Measurements from ENCODE around the gene ICOS. TPM values are rescaled to one million over a fixed set of nuclear protein-coding genes. Genes with fewer than 3 reads are reported as not detected.
"Not testable (repeated sequence)": the region's sequence is repeated elsewhere in the genome, so short reads cannot be mapped to it uniquely, and the experiment has no call there.

ICOS gene
- total RNA-seq, 4 donors from 2014 or later = 0.48 to 0.85 (median 0.76) TPM; not detected in 1

DNA sequence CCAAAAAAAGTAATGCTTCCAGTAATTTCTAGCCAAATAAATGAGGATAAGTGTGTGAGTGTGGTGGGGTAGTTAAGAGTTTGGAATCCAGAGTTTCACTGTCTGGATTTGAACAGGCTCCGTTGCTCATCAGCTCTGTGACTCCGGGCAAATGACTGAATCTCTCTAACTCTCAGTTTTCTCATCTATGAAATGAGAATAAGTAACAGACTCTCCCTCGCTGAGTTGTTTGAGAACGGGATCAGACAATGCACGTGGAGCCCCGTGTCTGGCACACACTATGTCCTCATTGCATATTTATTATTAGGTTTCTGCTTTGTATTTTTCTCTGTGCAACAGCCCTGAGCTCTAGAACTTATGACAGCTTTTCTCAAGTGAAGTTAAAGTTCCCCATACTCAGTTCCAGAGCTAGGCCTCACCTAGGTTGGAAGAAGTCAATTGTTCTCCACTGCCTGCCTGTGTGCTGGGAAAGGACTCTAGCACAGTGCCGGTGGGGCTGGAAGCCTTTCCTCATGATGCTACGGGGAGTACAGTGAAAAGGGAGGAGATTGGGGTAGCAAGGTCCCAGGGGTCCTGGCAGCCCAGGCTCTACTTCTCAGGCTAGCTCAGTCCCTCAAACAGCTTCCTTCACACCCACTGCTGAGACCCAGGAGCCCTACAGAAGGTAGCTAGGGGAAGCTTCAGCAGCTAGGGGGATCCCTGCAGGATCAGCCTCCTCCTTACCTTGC, 1.7 kb upstream of the ICOS start:
- Histone ChIP-seq H3K4me1 (peaks cover 0 to 14% (median 4%) of the 10 kb centered on the region in 3 donors), H3K4me3 (no peak overlapping the region), H3K27ac (peak overlapping the region in 1 of 4 donors; percentile 22), H3K27me3 (no peaks in the 10 kb centered on the region), H3K36me3 (no peaks in the 10 kb centered on the region), H3K9me3 (no peaks in the 10 kb centered on the region)
- no peak for DNase-seq
- TF ChIP-seq CTCF (IDR thresholded peaks at IDR 0.05) = no peak
- TF ChIP-seq POLR2A (IDR thresholded peaks at IDR 0.05) = no peak
- WGBS, 2 donors = 68 to 78% methylated on average over 6 to 7 of the region's 8 CpGs
- intact Hi-C loops (cut with DNase I) = no loop called here

- H3K4me3 ChIP-seq = no peak overlapping the region
- intact Hi-C loops (cut with DNase I) = no loop called here
- WGBS, 2 donors = 63 to 92% methylated on average over 1 to 4 of the region's 4 CpGs
- DNase-seq = no peak
- H3K36me3 ChIP-seq = no peaks in the 10 kb centered on the region
- H3K27me3 ChIP-seq = no peaks in the 10 kb centered on the region
- TF ChIP-seq POLR2A (IDR thresholded peaks at IDR 0.05) = no peak
- TF ChIP-seq CTCF (IDR thresholded peaks at IDR 0.05) = no peak
- no peak overlapping the region for H3K27ac ChIP-seq
- peaks cover 0 to 14% (median 4%) of the 10 kb centered on the region in 3 donors for H3K4me1 ChIP-seq
- no peaks in the 10 kb centered on the region for H3K9me3 ChIP-seq
Measured at GRCh38 chr2:203935568-203935967, 995 bp upstream of the ICOS start.

GRCh38 chr2:203936949-203937348, 386 bp downstream of the ICOS start:
- WGBS, 2 donors = 74 to 87% methylated on average over 1 of the region's 1 CpG
- Histone ChIP-seq H3K4me3 (peak overlapping the region in 2 of 4 donors; percentile 18 to 40), H3K27me3 (no peaks in the 10 kb centered on the region), H3K9me3 (no peaks in the 10 kb centered on the region), H3K27ac (peak overlapping the region in 1 of 4 donors; percentile 14), H3K4me1 (peaks cover 0 to 14% (median 4%) of the 10 kb centered on the region in 3 donors), H3K36me3 (no peaks in the 10 kb centered on the region)
- intact Hi-C loops (cut with DNase I) = no loop called here
- DNase-seq = no peak
- TF ChIP-seq CTCF (IDR thresholded peaks at IDR 0.05) = no peak
- TF ChIP-seq POLR2A (IDR thresholded peaks at IDR 0.05) = no peak

GRCh38 chr2:203937788-203938187, 1.2 kb downstream of the ICOS start:
- peaks cover 0 to 14% (median 4%) of the 10 kb centered on the region in 3 donors for H3K4me1 ChIP-seq
- no peak for DNase-seq
- H3K27ac ChIP-seq = no peak overlapping the region
- H3K9me3 ChIP-seq = no peaks in the 10 kb centered on the region
- H3K36me3 ChIP-seq = no peaks in the 10 kb centered on the region
- intact Hi-C loops (cut with DNase I) = no loop called here
- no peak for TF ChIP-seq CTCF (IDR thresholded peaks at IDR 0.05)
- no peaks in the 10 kb centered on the region for H3K27me3 ChIP-seq
- WGBS, 2 donors = 87 to 89% methylated on average over 1 of the region's 1 CpG
- peak overlapping the region in 2 of 4 donors; percentile 18 to 40 for H3K4me3 ChIP-seq

DNA sequence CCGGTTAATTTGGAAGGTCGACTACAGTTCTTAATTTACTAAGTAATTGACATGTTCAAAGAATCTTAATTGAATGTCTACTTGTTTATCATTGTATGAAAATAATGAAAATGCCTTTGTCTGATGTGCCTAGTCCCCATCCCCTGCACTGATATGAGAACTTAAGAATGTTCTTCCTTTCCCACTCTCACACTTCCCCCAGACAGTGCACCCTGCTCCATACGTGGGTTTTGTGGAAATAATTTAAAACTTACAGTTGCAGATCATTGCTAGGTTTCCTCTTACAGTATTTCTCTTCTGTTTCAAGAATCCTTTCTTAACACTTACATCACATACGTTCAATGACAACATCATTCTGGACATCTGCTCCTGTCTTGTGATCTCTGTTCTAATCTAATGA, 3.5 kb downstream of the ICOS start:
- 66 to 71% methylated on average over 4 of the region's 4 CpGs for WGBS, 2 donors
- DNase-seq = no peak
- intact Hi-C loops (cut with DNase I) = no loop called here

DNA sequence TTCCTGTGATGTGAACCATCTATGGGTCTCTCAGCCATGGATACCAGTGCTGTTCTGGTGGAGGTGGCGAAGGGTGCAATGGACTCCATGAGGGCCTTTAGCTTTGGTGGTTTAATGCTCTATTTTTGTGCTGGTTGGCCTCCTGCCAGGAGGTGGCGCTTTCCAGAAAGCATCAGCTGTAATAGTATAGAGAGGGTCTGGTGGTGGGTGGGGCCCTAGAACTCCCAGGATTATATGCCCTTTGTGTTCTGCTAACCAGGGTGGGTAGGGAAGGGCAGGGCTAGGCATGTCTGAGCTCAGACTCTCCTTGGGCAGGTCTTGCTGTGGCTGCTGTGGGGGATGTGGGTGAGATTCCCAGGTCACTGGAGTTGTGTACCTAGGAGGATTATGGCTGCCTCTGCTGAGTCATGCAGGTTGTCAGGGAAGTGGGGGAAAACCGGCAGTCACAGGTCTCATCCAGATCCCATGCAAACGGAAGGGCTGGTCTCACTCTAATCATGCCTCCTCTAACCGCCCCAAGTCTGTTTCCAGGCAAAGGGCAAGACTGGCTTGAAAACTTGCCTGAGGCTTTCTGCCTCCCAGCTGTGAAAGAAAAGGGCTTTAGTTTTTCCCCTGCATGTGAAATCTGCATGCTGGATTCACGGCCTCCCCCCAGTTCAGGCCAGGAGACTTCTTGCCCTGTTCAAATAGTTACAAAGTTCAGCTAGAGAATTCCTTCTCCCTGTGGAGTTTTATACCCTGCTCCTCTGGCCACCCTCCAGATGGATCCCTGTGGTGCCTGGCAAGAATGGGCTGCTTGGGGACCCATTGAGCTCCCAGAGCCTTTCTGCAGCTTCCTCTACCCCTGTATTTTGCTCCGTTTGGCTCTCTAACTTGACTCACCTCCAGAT, 7.2 kb downstream of the ICOS start:
- WGBS, 2 donors = 55 to 66% methylated on average over 3 to 7 of the region's 7 CpGs
- H3K4me1 ChIP-seq = peaks cover 0 to 12% (median 0%) of the 10 kb centered on the region in 3 donors
- peak overlapping the region in 1 of 4 donors; percentile 2 for H3K4me3 ChIP-seq
- H3K27me3 ChIP-seq; H3K36me3 ChIP-seq; intact Hi-C loops (cut with DNase I); DNase-seq; H3K9me3 ChIP-seq: not testable (repeated sequence)
- peak overlapping the region; percentile 42 to 63 (median 51) for H3K27ac ChIP-seq

More for the DNA sequence above, 3.5 kb downstream of the ICOS start:
- no peaks in the 10 kb centered on the region for H3K27me3 ChIP-seq
- no peaks in the 10 kb centered on the region for H3K36me3 ChIP-seq
- H3K4me1 ChIP-seq = peaks cover 0 to 12% (median 0%) of the 10 kb centered on the region in 3 donors
- H3K9me3 ChIP-seq = no peaks in the 10 kb centered on the region
- peak overlapping the region in 1 of 4 donors; percentile 40 for H3K4me3 ChIP-seq
- H3K27ac ChIP-seq = no peak overlapping the region
- TF ChIP-seq POLR2A (IDR thresholded peaks at IDR 0.05) = no peak
- no peak for TF ChIP-seq CTCF (IDR thresholded peaks at IDR 0.05)
